HEK293 (cell line): ENCODE data around the gene ANO6.

Source experiments
- CTCF ChIA-PET: fragments of 350-600 bp; formaldehyde crosslinking; extraction: SDS; loops from one replicate; lab custom pipeline; 2021; ENCODE audit warnings: antibody characterized with exemption; lab: Yijun Ruan, JAX
- POLR2A ChIA-PET: fragments of 300-600 bp; formaldehyde crosslinking; extraction: SDS; loops from one replicate; lab custom pipeline; 2020; ENCODE audit warnings: antibody characterized with exemption, inconsistent platforms; lab: Yijun Ruan, JAX
- H3K27ac ChIP-seq: fragments of 200-500 bp; sonication (Bioruptor generic); 2 replicates; pipeline ENCODE4 v1.5.1; 2014; ENCODE audit warnings: low read depth, low read length, control low read depth, inconsistent platforms; ENCODE audit errors: extremely low read depth
- H3K36me3 ChIP-seq, 2 experiments: fragments of 200-500 bp in 1 of 2; sonication (Bioruptor generic) in 1 of 2; 1 replicate in 1 of 2; 2 replicates in 1 of 2; pipeline ENCODE4 v1.5.1; 2014 to 2017; ENCODE audit warnings: inconsistent platforms in 2 of 2, low read length in 2 of 2; ENCODE audit not compliant: control insufficient read depth in 2 of 2, insufficient read depth in 1 of 2
- H3K4me1 ChIP-seq: fragments of 200-500 bp; sonication (Bioruptor generic); 2 replicates; pipeline ENCODE4 v1.5.1; 2014; ENCODE audit warnings: mild to moderate bottlenecking, low read length, inconsistent platforms; ENCODE audit not compliant: control insufficient read depth, insufficient read depth
- H3K4me3 ChIP-seq: 2 replicates; pipeline ENCODE4 v1.5.1; 2011; ENCODE audit warnings: low read depth, mild to moderate bottlenecking, control low read depth, low read length, moderate library complexity
- H3K9me3 ChIP-seq: fragments of 200-500 bp; sonication (Bioruptor generic); 2 replicates; pipeline ENCODE4 v1.5.1; 2014; ENCODE audit warnings: low read depth, low read length, inconsistent platforms; ENCODE audit not compliant: control insufficient read depth, insufficient read depth
- ATF2 ChIP-seq: fragments of 450-650 bp; formaldehyde crosslinking; IDR thresholded peaks from 2 replicates; pipeline ENCODE4 v1.5.1; 2016; ENCODE audit warnings: missing biosample characterization, missing genetic modification characterization, low read depth
- HIC1 ChIP-seq: fragments of 450-650 bp; formaldehyde crosslinking; IDR thresholded peaks from 2 replicates; pipeline ENCODE4 v1.5.1; 2016; ENCODE audit warnings: missing biosample characterization, missing genetic modification characterization
- HOXC10 ChIP-seq: sonication (generic); formaldehyde crosslinking; IDR thresholded peaks from 2 replicates; pipeline ENCODE4 v1.8.1; 2023; ENCODE audit warnings: mild to moderate bottlenecking, missing genetic modification reagents
- HOXD13 ChIP-seq: sonication (generic); formaldehyde crosslinking; IDR thresholded peaks from 2 replicates; pipeline ENCODE4 v1.8.0; 2022; ENCODE audit warnings: missing genetic modification reagents, borderline replicate concordance
- INSM2 ChIP-seq: fragments of 450-650 bp; formaldehyde crosslinking; IDR thresholded peaks from 2 replicates; pipeline ENCODE4 v1.5.1; 2016; ENCODE audit warnings: missing biosample characterization, missing genetic modification characterization
- RBAK ChIP-seq: fragments of 450-650 bp; formaldehyde crosslinking; IDR thresholded peaks from 2 replicates; pipeline ENCODE4 v1.5.1; 2016; ENCODE audit warnings: missing biosample characterization, missing genetic modification characterization
- SP2 ChIP-seq: fragments of 450-650 bp; formaldehyde crosslinking; IDR thresholded peaks from 2 replicates; pipeline ENCODE4 v1.5.1; 2016; ENCODE audit warnings: missing biosample characterization, missing genetic modification characterization
- YY2 ChIP-seq: fragments of 450-650 bp; formaldehyde crosslinking; IDR thresholded peaks from 2 replicates; pipeline ENCODE4 v1.5.1; 2016; ENCODE audit warnings: missing biosample characterization, missing genetic modification characterization
- ZBTB20 ChIP-seq: fragments of 450-650 bp; formaldehyde crosslinking; IDR thresholded peaks from 2 replicates; pipeline ENCODE4 v1.5.1; 2016; ENCODE audit warnings: missing biosample characterization, missing genetic modification characterization
- ZFP3 ChIP-seq: fragments of 450-650 bp; formaldehyde crosslinking; IDR thresholded peaks from 2 replicates; pipeline ENCODE4 v1.5.1; 2016; ENCODE audit warnings: low read depth, missing biosample characterization, missing genetic modification characterization
- ZNF112 ChIP-seq: fragments of 450-650 bp; formaldehyde crosslinking; IDR thresholded peaks from 2 replicates; pipeline ENCODE4 v1.5.0; 2017; ENCODE audit warnings: missing biosample characterization, missing genetic modification characterization
- ZNF16 ChIP-seq: fragments of 450-650 bp; formaldehyde crosslinking; IDR thresholded peaks from 2 replicates; pipeline ENCODE4 v1.5.1; 2016; ENCODE audit warnings: low read depth, missing biosample characterization, missing genetic modification characterization
- ZNF184 ChIP-seq: fragments of 450-650 bp; IDR thresholded peaks from 2 replicates; pipeline ENCODE4 v1.5.1; 2018; ENCODE audit warnings: missing biosample characterization, mild to moderate bottlenecking, missing genetic modification characterization
- ZNF24 ChIP-seq: fragments of 450-650 bp; formaldehyde crosslinking; IDR thresholded peaks from 2 replicates; pipeline ENCODE4 v1.5.1; 2016; ENCODE audit warnings: missing biosample characterization, missing genetic modification characterization
- ZNF248 ChIP-seq: fragments of 450-650 bp; formaldehyde crosslinking; IDR thresholded peaks from 2 replicates; pipeline ENCODE4 v1.5.1; 2017; ENCODE audit warnings: missing biosample characterization, missing genetic modification characterization
- ZNF302 ChIP-seq: fragments of 450-650 bp; formaldehyde crosslinking; IDR thresholded peaks from 2 replicates; pipeline ENCODE4 v1.5.1; 2016; ENCODE audit warnings: missing biosample characterization, missing genetic modification characterization, low read depth
- ZNF324 ChIP-seq: fragments of 450-650 bp; formaldehyde crosslinking; IDR thresholded peaks from 2 replicates; pipeline ENCODE4 v1.5.1; 2016; ENCODE audit warnings: missing biosample characterization, missing genetic modification characterization
- ZNF350 ChIP-seq: fragments of 450-650 bp; formaldehyde crosslinking; IDR thresholded peaks from 2 replicates; pipeline ENCODE4 v1.5.0; 2017; ENCODE audit warnings: missing biosample characterization, mild to moderate bottlenecking, missing genetic modification characterization
- ZNF391 ChIP-seq: fragments of 450-650 bp; formaldehyde crosslinking; IDR thresholded peaks from 2 replicates; pipeline ENCODE4 v1.5.1; 2016; ENCODE audit warnings: low read depth, missing biosample characterization, missing genetic modification characterization, borderline replicate concordance
- ZNF404 ChIP-seq: fragments of 450-650 bp; formaldehyde crosslinking; IDR thresholded peaks from 2 replicates; pipeline ENCODE4 v1.5.1; 2017; ENCODE audit warnings: missing biosample characterization, missing genetic modification characterization
- ZNF433 ChIP-seq: fragments of 450-650 bp; formaldehyde crosslinking; IDR thresholded peaks from 2 replicates; pipeline ENCODE4 v1.5.1; 2016; ENCODE audit warnings: missing biosample characterization, missing genetic modification characterization, low read depth
- ZNF501 ChIP-seq: fragments of 450-650 bp; formaldehyde crosslinking; IDR thresholded peaks from 2 replicates; pipeline ENCODE4 v1.5.1; 2016; ENCODE audit warnings: missing biosample characterization, missing genetic modification characterization
- ZNF514 ChIP-seq: fragments of 450-650 bp; formaldehyde crosslinking; IDR thresholded peaks from 2 replicates; pipeline ENCODE4 v1.5.1; 2016; ENCODE audit warnings: missing biosample characterization, missing genetic modification characterization
- ZNF549 ChIP-seq: fragments of 450-650 bp; IDR thresholded peaks from 2 replicates; pipeline ENCODE4 v1.5.1; 2018; ENCODE audit warnings: missing biosample characterization, missing genetic modification characterization, mild to moderate bottlenecking, inconsistent platforms, moderate library complexity
- ZNF555 ChIP-seq: fragments of 450-650 bp; formaldehyde crosslinking; conservative IDR thresholded peaks from 2 replicates; pipeline ENCODE4 v1.5.1; 2017; ENCODE audit warnings: missing biosample characterization, mild to moderate bottlenecking, missing genetic modification characterization, inconsistent platforms
- ZNF658 ChIP-seq: fragments of 450-650 bp; formaldehyde crosslinking; IDR thresholded peaks from 2 replicates; pipeline ENCODE4; 2016; ENCODE audit warnings: missing biosample characterization, missing genetic modification characterization
- ZNF704 ChIP-seq: fragments of 450-650 bp; formaldehyde crosslinking; IDR thresholded peaks from 2 replicates; pipeline ENCODE4 v1.5.1; 2016; ENCODE audit warnings: missing biosample characterization, missing genetic modification characterization
- ZNF768 ChIP-seq: fragments of 450-650 bp; formaldehyde crosslinking; IDR thresholded peaks from 2 replicates; pipeline ENCODE4 v1.5.1; 2018; ENCODE audit warnings: missing biosample characterization, mild to moderate bottlenecking, missing genetic modification characterization
- ZNF785 ChIP-seq: fragments of 450-650 bp; formaldehyde crosslinking; IDR thresholded peaks from 2 replicates; pipeline ENCODE4 v1.5.1; 2016; ENCODE audit warnings: missing biosample characterization, missing genetic modification characterization

The ANO6 gene

GRCh38 chr12:45408729-45409114 lies 192.8 kb downstream of the ANO6 start:
- Histone ChIP-seq H3K4me3 (no peak overlapping the region), H3K4me1 (no peaks in the 10 kb centered on the region), H3K36me3 (peaks cover 4 to 62% of the 10 kb centered on the region in 2 experiments), H3K27ac (no peak overlapping the region), H3K9me3 (no peaks in the 10 kb centered on the region)
- TF ChIP-seq SP2 (tag by site-specific recombination) (no peak), ZNF16 (no peak), ZNF514 (tag by site-specific recombination) (no peak), YY2 (tag by site-specific recombination) (no peak), ZFP3 (no peak), ZNF24 (tag by site-specific recombination) (no peak), ZNF785 (no peak), ZNF350 (tag by site-specific recombination) (no peak), ZNF704 (tag by site-specific recombination) (no peak), ZNF324 (tag by site-specific recombination) (no peak), RBAK (tag by site-specific recombination) (no peak), ZNF391 (no peak), HOXC10 (CRISPR knock-in tag) (no peak)
- POLR2A ChIA-PET, result no interaction called here
- CTCF ChIA-PET, result no interaction called here

- CTCF ChIA-PET, result no interaction called here
- Histone ChIP-seq H3K4me3 (no peak overlapping the region), H3K9me3 (no peaks in the 10 kb centered on the region), H3K4me1 (no peaks in the 10 kb centered on the region), H3K36me3 (peaks cover 0 to 62% of the 10 kb centered on the region in 2 experiments), H3K27ac (no peak overlapping the region)
- TF ChIP-seq YY2 (tag by site-specific recombination), result no peak
- no peak for TF ChIP-seq HOXD13
- no peak for TF ChIP-seq ZNF184 (tag by site-specific recombination)
- TF ChIP-seq ZNF658 (tag by site-specific recombination), result no peak
- no peak for TF ChIP-seq HIC1 (tag by site-specific recombination)
- TF ChIP-seq ZNF433 (tag by site-specific recombination), result no peak
- no peak for TF ChIP-seq ZNF248 (tag by site-specific recombination)
- no peak for TF ChIP-seq ZBTB20 (tag by site-specific recombination)
- TF ChIP-seq ZNF549 (tag by site-specific recombination), result no peak
- TF ChIP-seq ATF2, result no peak
- TF ChIP-seq ZNF768, result no peak
- TF ChIP-seq ZNF404 (tag by site-specific recombination), result no peak
- TF ChIP-seq INSM2 (tag by site-specific recombination), result no peak
- TF ChIP-seq ZNF112 (tag by site-specific recombination), result no peak
- no peak for TF ChIP-seq ZNF324 (tag by site-specific recombination)
- no peak for TF ChIP-seq ZNF302 (tag by site-specific recombination)
- no peak for TF ChIP-seq ZNF555 (tag by site-specific recombination)
- TF ChIP-seq ZNF350 (tag by site-specific recombination), result no peak
- no peak for TF ChIP-seq ZNF501 (tag by site-specific recombination)
- POLR2A ChIA-PET, result no interaction called here
Measured at GRCh38 chr12:45409966-45410365, 194.1 kb downstream of the ANO6 start.
